Neural progenitor cell (in vitro differentiated cells): ENCODE results near the gene SDCCAG8.

Experiments used
- CTCF ChIP-seq: fragments of 200-600 bp; sonication (generic); IDR thresholded peaks from 2 replicates; pipeline ENCODE4 v1.5.1; 2017; ENCODE audit warnings: antibody characterized with exemption, mild to moderate bottlenecking
- EZH2phosphoT487 ChIP-seq: fragments of 200-600 bp; sonication (generic); IDR thresholded peaks from 2 replicates; pipeline ENCODE4 v1.6.1; 2017; ENCODE audit warnings: antibody characterized with exemption

GRCh38 chr1:243233908-243234307, 21.9 kb upstream of the SDCCAG8 start:
- TF ChIP-seq CTCF: no peak
- no peak for TF ChIP-seq EZH2phosphoT487
